ENCODE results near the gene VDAC2.

VDAC2 gene

DNA sequence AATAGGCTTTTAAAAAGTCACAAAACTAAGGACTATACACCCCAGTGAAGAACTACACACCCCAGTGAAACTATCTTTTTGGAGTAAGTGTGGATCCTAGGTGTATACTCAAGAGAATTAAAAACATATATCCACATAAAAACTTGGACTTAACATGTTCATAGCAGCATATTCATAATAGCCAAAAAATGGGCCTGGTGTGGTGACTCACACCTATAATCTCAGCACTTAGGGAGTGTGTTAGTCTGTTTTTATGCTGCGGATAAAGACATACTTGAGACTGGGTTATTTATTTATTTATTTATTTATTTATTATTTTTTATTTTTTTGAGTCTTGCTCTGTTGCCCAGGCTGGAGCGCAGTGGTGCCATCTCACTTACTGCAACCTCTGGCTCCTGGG, 44.1 kb downstream of the VDAC2 start:
- DNase-seq = no peak

DNA sequence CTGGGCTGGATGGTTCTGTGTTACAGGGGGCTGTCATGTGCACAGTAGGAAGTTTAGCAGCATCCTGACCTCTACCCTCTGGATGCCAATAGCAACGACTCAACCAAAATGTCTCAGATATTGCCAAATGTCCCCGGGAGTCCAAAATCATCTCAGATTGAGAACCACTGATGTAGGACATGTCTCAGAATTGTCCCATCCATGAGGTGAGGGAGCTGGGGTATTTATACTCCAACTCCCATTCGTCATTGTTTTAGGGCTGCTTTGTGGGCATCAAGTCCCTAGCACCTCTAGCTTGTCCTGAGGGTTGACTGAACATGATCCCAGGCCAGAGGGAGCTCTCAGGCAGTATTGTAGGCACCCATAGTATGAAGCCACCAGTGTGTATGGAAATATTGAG, 50.4 kb downstream of the VDAC2 start:
- no peak for DNase-seq

DNA sequence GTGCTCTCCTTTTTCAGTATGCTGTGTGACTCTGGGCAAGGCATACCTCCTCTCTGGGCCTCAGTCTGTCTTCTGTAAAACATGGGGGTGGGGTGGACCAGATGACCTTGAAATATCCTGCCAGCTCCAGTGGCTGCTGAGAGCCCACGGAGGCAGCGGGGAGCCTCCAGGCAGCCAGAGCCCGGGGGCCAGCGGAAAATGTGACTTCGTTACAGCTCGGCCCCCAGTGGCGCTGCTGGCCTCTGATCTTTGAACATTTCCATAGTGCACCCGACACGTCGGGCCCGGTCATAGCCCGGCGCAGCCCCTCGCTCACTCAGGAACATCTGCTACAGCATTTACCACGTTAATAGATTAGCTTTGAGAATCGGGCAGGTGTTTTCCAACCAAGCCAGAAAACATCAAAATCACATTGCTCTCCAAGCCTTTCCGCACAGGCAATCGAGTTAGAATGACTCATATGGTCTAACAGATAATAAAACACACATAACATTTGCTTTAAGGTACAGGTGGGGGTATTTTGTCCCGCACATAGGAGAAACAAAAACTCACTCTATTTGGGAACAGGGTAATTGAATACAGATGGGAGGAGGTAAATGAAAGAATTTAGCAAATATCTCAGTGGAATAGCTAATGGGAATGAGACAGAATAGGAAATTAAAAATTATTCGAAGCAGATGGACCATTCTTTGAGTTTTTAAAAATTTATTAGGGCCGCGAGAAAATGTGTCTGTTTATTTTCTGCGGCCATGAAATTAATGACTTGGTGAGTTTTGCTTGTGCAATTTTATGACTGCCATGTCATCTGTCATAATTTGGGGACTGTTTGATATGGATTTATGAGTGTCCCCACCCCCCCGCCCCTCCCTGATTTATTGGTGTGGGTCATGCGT, 51.5 kb downstream of the VDAC2 start:
- no peak for DNase-seq

DNA sequence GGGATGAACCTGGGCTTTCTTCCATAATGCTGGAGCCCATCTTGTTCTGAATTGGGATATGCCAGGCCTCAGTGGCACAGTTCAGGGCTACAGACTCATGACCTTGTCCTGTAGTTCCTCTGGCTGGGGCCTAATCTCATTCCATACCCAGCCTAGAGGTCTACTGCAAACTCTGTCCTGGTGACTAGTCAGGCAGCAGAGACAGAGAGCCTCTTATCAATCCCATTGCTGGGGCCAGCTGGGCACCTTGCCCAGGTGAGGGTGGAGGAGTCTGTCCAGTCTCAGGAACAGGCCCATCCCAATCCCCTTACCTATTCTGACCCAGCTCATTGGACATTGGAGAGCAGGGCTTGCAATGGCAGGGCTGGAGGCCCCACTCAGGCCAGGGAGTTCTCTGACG, 53.2 kb downstream of the VDAC2 start:
- no peak for DNase-seq

DNA sequence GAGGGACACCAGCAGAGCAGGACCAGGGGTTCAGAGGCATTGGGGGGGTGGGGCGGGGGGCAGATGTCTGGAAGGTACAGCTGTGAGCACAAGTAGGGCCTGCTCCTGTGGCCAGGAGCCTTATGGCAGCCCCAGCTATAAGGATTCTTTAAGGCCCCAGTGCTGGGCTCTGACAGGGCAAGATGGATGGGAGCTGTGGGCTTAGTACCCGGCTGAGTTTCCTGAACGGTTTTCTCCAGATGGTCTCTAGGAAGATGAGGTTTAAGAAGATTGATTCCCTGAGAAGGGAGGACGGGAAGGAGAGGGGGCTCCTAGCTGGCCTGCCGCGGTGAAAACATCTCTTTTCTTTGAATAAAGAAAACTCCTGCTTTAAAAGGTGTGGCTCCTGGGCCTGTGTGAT, 55.3 kb downstream of the VDAC2 start:
- DNase-seq = no peak

DNA sequence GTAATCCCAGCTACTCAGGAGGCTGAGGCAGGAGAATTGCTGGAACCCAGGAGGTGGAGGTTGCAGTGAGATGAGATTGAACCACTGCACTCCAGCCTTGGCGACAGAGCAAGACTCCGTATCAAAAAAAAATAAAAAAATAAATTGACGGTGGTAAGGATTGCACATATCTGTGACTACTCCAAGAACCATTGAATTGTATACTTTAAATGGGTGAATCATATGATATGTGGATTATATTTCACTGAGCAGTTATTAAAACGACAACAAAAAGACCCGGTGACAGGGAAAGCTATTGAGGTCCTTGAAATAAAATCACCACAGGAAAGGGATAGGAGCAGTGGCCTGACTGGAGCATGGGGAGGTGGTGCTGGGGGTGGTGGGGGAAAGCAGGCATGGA, 56.3 kb downstream of the VDAC2 start:
- no peak for DNase-seq

DNA sequence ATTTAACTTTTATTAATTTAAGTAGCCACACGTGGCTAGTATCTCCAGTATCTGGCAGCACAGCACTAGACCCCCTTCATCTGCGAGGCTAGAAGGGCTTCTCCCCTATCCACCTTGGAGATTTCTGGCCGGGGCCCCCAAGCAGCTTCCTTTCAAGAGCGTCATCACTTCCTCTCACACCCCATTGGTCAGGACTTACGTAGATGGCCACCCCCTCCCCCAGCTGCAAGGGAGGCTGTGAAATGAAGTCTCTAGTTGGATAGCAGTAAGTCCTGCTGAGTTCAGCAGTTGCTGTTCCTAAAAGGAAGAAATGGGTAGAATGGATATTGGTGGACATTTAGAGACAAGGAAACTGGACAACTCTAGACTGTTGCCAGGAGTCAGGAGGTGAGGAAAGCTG, 59.0 kb downstream of the VDAC2 start:
- DNase-seq = no peak

DNA sequence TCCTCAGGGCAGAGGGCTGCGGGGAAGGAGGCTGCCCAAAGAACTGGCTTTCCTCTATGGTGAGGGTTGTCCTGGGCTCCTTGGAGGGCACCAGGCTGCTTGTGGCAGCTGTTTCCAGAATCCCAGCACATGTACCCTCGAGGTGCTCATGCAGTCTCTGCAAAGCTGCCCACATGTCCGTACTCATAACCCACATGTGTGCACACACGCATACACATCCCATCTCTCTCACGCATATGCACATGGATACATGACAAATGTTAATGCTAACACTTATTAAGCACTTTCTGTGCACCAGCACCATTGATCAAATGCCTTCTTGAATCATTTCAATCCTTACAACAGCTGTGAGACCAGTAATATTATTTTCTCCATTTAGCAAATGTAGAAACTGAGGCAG, 61.5 kb downstream of the VDAC2 start:
- DNase-seq = no peak

DNA sequence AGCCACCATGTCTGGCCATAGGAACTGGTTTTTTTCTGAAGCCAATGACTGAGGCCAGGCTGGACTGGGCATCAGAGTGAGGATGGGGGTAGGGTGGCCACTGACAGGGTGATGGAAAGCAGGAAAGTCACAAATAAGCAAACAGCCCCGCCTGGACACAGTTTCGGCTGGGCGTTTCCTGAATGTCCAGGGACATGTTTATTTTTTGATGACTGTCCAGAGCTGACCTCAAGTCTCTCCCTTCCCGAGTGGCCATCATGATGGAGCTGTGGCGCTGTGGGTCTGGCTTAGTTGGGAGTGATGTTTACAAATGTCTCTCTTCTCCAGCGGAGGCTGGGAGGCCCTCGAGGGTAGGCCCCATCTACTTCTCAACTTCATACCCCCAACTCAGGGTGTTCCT, 62.3 kb downstream of the VDAC2 start:
- DNase-seq = no peak

DNA sequence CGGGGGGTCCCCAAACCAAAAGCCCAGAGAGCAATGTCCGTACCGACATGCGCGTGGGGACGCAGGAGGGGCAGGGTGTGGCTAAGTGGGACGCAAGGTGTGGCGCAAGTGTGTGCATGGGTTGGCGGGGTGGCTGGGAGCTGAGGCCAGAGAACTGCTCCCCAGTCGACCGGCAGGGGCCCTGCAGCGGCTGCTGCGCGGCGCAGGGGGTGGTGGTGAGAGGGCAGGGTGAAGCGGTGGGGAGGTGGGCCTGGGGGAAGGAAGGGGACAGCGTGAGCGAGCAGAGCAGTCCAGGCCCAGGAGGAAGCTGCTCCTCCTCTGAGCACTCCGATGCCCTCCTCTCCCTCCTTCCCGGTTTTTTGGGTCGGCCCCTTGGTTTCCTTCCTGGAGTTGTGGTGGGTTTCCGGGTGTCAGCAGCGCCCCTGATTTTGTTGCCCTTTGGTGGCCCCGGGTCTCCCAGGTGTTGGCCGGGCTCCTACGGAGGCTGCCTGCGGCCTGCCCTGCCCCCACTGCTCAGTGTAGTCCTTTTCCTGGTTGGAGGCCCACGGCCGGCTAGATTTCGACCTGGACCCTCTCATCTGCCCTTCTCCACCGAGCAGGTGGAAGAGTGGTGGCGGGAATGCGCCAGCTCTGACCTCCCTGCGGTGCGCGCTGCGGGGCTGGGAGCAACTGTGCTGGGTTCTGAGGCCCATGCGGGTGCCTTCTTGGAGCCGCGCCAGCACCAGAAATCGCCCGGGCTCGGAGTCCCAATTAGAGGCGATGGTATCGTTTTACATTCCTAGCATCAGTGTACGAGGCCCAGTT, 65.7 kb downstream of the VDAC2 start:
- DNase-seq = no peak

DNA sequence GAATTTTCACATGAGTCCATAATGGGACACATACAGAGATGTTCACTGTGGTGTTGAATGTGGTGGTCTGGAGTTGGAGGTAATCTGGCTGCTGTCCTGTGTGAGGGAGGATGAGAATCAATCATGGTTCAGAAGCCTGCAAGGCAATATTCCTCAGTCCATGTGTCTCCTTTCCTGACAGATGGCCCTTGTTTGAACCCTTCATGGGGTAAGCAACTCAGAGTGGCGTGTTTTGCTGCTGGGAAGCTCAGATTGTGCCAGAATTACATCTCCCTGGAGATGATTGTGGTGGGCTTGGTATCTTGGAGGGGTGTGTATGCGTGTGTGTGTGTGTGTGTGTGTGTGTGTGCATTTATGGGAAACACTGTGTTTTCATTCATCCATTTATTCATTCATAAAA, 69.6 kb downstream of the VDAC2 start:
- DNase-seq = no peak
